ENCODE data around the gene GLCE. TPM values are rescaled to one million over a fixed set of nuclear protein-coding genes. Genes with fewer than 3 reads are reported as not detected.
A peak's percentile ranks its signal among the peaks of the same experiment; 100 is the strongest.

Gene GLCE
- total and polyA plus RNA-seq, 4 donors = 6.8 to 26.3 (median 13.7) TPM

DNA sequence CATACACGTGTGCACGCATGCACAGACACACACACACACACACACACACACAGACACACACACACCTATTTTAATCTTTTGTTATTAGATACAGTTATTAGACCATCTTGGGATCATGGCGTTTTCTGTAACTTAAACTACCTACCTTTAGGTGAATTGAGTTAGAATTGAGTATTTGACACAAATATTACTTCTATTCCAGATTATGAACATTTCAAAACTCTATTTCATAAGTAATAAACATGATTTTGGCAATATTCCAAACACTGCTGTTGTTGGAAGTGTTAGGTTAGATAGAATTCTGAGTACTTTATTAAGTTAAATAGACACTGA is 65.6 kb downstream of the GLCE start:
- WGBS = 39% methylated on average over 3 of the region's 3 CpGs
- H3K27ac ChIP-seq (ENCODE audit: low read depth in 1 of 2, low read length in 2 of 2) = peak overlapping the region in 1 of 2 donors; percentile 73
- H3K27me3 ChIP-seq (ENCODE audit: control insufficient read depth in 4 of 4, insufficient read depth in 4 of 4, low read length in 3 of 4) = no peaks in the 10 kb centered on the region
- H3K9ac ChIP-seq (ENCODE audit: low read depth in 1 of 2, low read length in 2 of 2) = peak overlapping the region in 1 of 2 donors; percentile 33
- peaks cover 2 to 31% (median 20%) of the 10 kb centered on the region in 4 donors for H3K4me1 ChIP-seq (ENCODE audit: control insufficient read depth in 4 of 4, insufficient read depth in 4 of 4, low read length in 3 of 4)
- no peaks in the 10 kb centered on the region for H3K36me3 ChIP-seq (ENCODE audit: control insufficient read depth in 4 of 4, insufficient read depth in 3 of 4, low read depth in 1 of 4, low read length in 3 of 4)
- no peak overlapping the region for H3K4me3 ChIP-seq (ENCODE audit: low read depth in 1 of 3, low read length in 3 of 3)
- no peaks in the 10 kb centered on the region for H3K9me3 ChIP-seq (ENCODE audit: control insufficient read depth in 4 of 4, low read length in 3 of 4)
- TF ChIP-seq SP1 (IDR thresholded peaks at IDR 0.05) = no peak
- TF ChIP-seq, protein P1, sequence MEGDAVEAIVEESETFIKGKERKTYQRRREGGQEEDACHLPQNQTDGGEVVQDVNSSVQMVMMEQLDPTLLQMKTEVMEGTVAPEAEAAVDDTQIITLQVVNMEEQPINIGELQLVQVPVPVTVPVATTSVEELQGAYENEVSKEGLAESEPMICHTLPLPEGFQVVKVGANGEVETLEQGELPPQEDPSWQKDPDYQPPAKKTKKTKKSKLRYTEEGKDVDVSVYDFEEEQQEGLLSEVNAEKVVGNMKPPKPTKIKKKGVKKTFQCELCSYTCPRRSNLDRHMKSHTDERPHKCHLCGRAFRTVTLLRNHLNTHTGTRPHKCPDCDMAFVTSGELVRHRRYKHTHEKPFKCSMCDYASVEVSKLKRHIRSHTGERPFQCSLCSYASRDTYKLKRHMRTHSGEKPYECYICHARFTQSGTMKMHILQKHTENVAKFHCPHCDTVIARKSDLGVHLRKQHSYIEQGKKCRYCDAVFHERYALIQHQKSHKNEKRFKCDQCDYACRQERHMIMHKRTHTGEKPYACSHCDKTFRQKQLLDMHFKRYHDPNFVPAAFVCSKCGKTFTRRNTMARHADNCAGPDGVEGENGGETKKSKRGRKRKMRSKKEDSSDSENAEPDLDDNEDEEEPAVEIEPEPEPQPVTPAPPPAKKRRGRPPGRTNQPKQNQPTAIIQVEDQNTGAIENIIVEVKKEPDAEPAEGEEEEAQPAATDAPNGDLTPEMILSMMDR (IDR thresholded peaks at IDR 0.05; ENCODE audit: low read depth, low read length, missing input control) = no peak
- no peak for TF ChIP-seq HNF4A (conservative IDR thresholded peaks at IDR 0.05)
- no peak for TF ChIP-seq NR2F2 (IDR thresholded peaks at IDR 0.05)
- no peak for DNase-seq (ENCODE audit: low spot score)

DNA sequence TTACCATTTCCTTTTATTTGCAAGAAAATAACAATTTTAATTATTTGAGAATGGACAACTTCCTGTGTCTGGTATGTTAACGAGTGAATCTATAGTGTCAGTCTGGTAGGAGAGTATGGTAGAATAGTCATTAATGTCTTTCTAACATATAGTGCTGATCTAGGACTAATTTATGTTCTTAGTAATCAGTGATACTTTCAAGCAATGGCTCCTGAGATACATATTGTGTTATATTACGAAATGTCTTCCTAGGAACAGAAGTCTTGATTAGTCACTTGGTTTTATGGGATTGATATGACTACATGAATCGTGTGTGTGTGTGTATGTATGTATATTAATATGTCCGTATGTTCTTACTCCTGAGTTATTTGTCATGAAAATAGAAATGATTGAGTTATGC is 71.7 kb downstream of the GLCE start:
- Histone ChIP-seq H3K27me3 (ENCODE audit: control insufficient read depth in 4 of 4, insufficient read depth in 4 of 4, low read length in 3 of 4) (no peaks in the 10 kb centered on the region), H3K27ac (ENCODE audit: low read depth in 1 of 2, low read length in 2 of 2) (no peak overlapping the region), H3K36me3 (ENCODE audit: control insufficient read depth in 4 of 4, insufficient read depth in 3 of 4, low read depth in 1 of 4, low read length in 3 of 4) (no peaks in the 10 kb centered on the region), H3K9me3 (ENCODE audit: control insufficient read depth in 4 of 4, low read length in 3 of 4) (no peaks in the 10 kb centered on the region), H3K9ac (ENCODE audit: low read depth in 1 of 2, low read length in 2 of 2) (no peak overlapping the region), H3K4me3 (ENCODE audit: low read depth in 1 of 3, low read length in 3 of 3) (no peak overlapping the region), H3K4me1 (ENCODE audit: control insufficient read depth in 4 of 4, insufficient read depth in 4 of 4, low read length in 3 of 4) (peaks cover 0 to 2% (median 0%) of the 10 kb centered on the region in 4 donors)
- WGBS = 86% methylated on average over 4 of the region's 4 CpGs
- no peak for DNase-seq (ENCODE audit: low spot score)
- TF ChIP-seq EGR1 (IDR thresholded peaks at IDR 0.05; ENCODE audit: low read depth in 2 of 2) (no peak), GABPA (IDR thresholded peaks at IDR 0.05 in 1 of 2, conservative IDR thresholded peaks at IDR 0.05 in 1 of 2) (no peak), NR2F2 (IDR thresholded peaks at IDR 0.05) (no peak), TAF1 (conservative IDR thresholded peaks at IDR 0.05) (no peak), RXRA (IDR thresholded peaks at IDR 0.05) (no peak), YY1 (IDR thresholded peaks at IDR 0.05) (no peak), RAD21 (IDR thresholded peaks at IDR 0.05) (no peak), JUND (IDR thresholded peaks at IDR 0.05) (no peak), SP1 (IDR thresholded peaks at IDR 0.05) (no peak), FOXA2 (IDR thresholded peaks at IDR 0.05) (no peak), FOXA1 (IDR thresholded peaks at IDR 0.05) (no peak)
- TF ChIP-seq, protein P1 (IDR thresholded peaks at IDR 0.05; ENCODE audit: low read depth, low read length, missing input control) = no peak
- TF ChIP-seq, protein P2, sequence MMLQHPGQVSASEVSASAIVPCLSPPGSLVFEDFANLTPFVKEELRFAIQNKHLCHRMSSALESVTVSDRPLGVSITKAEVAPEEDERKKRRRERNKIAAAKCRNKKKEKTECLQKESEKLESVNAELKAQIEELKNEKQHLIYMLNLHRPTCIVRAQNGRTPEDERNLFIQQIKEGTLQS (IDR thresholded peaks at IDR 0.05) = no peak
- TF ChIP-seq, protein P3, sequence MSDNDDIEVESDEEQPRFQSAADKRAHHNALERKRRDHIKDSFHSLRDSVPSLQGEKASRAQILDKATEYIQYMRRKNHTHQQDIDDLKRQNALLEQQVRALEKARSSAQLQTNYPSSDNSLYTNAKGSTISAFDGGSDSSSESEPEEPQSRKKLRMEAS (IDR thresholded peaks at IDR 0.05) = no peak

DNA sequence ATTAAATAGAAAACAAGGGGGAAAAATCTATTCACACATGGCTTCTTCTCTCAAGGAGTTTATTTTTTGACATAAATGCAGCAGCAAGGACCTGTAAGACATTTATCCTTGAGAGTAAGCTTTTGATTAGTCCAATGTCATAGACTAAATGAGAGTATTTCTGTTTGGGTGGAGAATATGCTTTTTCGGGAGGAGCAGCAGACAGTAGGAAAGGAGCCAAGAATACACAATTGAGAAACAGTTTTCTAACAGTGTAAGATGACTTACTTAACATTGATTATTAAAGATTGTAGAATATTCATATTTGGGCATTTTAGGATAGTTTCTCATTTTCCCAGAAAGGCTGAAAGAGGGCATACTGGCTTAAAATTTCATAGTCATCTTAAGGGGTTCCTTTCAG is 72.3 kb downstream of the GLCE start:
- WGBS = 56% methylated on average over 1 of the region's 1 CpG
- Histone ChIP-seq H3K27me3 (ENCODE audit: control insufficient read depth in 4 of 4, insufficient read depth in 4 of 4, low read length in 3 of 4) (no peaks in the 10 kb centered on the region), H3K4me3 (ENCODE audit: low read depth in 1 of 3, low read length in 3 of 3) (no peak overlapping the region), H3K9ac (ENCODE audit: low read depth in 1 of 2, low read length in 2 of 2) (no peak overlapping the region), H3K27ac (ENCODE audit: low read depth in 1 of 2, low read length in 2 of 2) (no peak overlapping the region), H3K4me1 (ENCODE audit: control insufficient read depth in 4 of 4, insufficient read depth in 4 of 4, low read length in 3 of 4) (peaks cover 0 to 2% (median 0%) of the 10 kb centered on the region in 4 donors), H3K36me3 (ENCODE audit: control insufficient read depth in 4 of 4, insufficient read depth in 3 of 4, low read depth in 1 of 4, low read length in 3 of 4) (no peaks in the 10 kb centered on the region), H3K9me3 (ENCODE audit: control insufficient read depth in 4 of 4, low read length in 3 of 4) (no peaks in the 10 kb centered on the region)
- no peak for DNase-seq (ENCODE audit: low spot score)
- TF ChIP-seq, protein P1 (IDR thresholded peaks at IDR 0.05; ENCODE audit: low read depth, low read length, missing input control) = no peak
- TF ChIP-seq, protein P3 (IDR thresholded peaks at IDR 0.05) = no peak
- TF ChIP-seq YY1 (IDR thresholded peaks at IDR 0.05) = no peak
- TF ChIP-seq, protein P4, sequence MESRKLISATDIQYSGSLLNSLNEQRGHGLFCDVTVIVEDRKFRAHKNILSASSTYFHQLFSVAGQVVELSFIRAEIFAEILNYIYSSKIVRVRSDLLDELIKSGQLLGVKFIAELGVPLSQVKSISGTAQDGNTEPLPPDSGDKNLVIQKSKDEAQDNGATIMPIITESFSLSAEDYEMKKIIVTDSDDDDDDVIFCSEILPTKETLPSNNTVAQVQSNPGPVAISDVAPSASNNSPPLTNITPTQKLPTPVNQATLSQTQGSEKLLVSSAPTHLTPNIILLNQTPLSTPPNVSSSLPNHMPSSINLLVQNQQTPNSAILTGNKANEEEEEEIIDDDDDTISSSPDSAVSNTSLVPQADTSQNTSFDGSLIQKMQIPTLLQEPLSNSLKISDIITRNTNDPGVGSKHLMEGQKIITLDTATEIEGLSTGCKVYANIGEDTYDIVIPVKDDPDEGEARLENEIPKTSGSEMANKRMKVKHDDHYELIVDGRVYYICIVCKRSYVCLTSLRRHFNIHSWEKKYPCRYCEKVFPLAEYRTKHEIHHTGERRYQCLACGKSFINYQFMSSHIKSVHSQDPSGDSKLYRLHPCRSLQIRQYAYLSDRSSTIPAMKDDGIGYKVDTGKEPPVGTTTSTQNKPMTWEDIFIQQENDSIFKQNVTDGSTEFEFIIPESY (IDR thresholded peaks at IDR 0.05) = no peak

All from liver (tissue), 9 donors.